SK-N-MC (cell line): ENCODE results near the gene SLC6A1.

Source experiments
- DNase-seq: peaks from one replicate; pipeline ENCODE4 v3.0.0-alpha.2; 2011; ENCODE audit warnings: low read depth, low spot score
- H3K27ac ChIP-seq: fragments of 200-600 bp; sonication (generic); 2 replicates; pipeline ENCODE4 v1.5.1; 2016; ENCODE audit warnings: mixed run types
- H3K36me3 ChIP-seq: fragments of 200-600 bp; sonication (generic); 2 replicates; pipeline ENCODE4 v1.6.1; 2017; ENCODE audit warnings: antibody characterized with exemption, low read length, mixed read lengths; ENCODE audit not compliant: insufficient read depth
- H3K4me3 ChIP-seq: fragments of 200-600 bp; sonication (generic); 2 replicates; pipeline ENCODE4 v1.5.1; 2016
- H3K9ac ChIP-seq: fragments of 200-600 bp; sonication (generic); 2 replicates; pipeline ENCODE4 v1.8.0; 2017; ENCODE audit warnings: mixed run types, mixed read lengths; ENCODE audit not compliant: insufficient read length
- H3K9me3 ChIP-seq: fragments of 200-600 bp; sonication (generic); 2 replicates; pipeline ENCODE4 v1.6.1; 2017; ENCODE audit warnings: low read depth, mild to moderate bottlenecking, antibody characterized with exemption, low read length, moderate library complexity, mixed read lengths
- EZH2 ChIP-seq: fragments of 200-600 bp; sonication (generic); IDR thresholded peaks from one replicate; pipeline ENCODE4 v1.6.1; 2017; ENCODE audit warnings: antibody characterized with exemption
- FOXP2 ChIP-seq: optimal IDR thresholded peaks from 2 replicates; pipeline ENCODE3; 2011; ENCODE audit warnings: mild to moderate bottlenecking, moderate library complexity; ENCODE audit not compliant: insufficient read depth; ENCODE audit errors: extremely low read length, control extremely low read depth
- POLR2AphosphoS5 ChIP-seq: IDR thresholded peaks from 2 replicates; pipeline ENCODE4 v1.6.1; 2012; ENCODE audit warnings: mild to moderate bottlenecking, low read depth, low read length, borderline replicate concordance

The SLC6A1 gene

DNA sequence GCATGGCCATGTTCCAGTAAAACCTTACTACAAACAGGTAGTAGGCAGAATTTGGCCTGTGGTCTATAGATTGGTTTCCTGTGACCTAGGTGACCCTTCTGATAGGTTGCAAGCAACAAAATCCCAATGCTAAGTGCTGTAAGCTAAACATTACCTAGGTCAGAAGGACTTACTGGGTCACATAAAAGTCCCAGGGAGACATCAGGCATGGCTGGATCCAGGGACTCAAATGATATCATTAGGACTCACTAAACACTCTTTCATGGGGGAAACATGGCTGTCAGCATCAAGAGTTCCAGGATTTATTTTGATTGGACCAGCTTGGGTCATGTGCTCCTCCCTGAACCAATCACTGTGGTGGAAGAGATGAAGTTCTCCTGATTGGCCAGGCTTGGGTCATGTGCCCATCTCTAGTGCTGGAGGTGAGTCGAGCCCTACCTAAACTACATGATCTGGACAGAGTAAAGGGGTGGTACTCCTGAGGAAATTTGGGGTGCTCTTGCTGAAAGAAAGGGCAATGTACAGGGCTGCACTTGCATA lies 16.8 kb upstream of the SLC6A1 start:
- no peak for DNase-seq
- TF ChIP-seq FOXP2 (no peak), POLR2AphosphoS5 (no peak), EZH2 (no peak)
- Histone ChIP-seq H3K36me3 (no peaks in the 10 kb centered on the region), H3K9me3 (no peaks in the 10 kb centered on the region), H3K9ac (no peak overlapping the region), H3K27ac (no peak overlapping the region), H3K4me3 (no peak overlapping the region)

- Histone ChIP-seq H3K36me3 (no peaks in the 10 kb centered on the region), H3K9ac (no peak overlapping the region), H3K4me3 (no peak overlapping the region), H3K9me3 (no peaks in the 10 kb centered on the region), H3K27ac (no peak overlapping the region)
- DNase-seq = no peak
- no peak for TF ChIP-seq FOXP2
These were observed 15.8 kb upstream of the SLC6A1 start for GRCh38 chr3:10976770-10977169.

DNA sequence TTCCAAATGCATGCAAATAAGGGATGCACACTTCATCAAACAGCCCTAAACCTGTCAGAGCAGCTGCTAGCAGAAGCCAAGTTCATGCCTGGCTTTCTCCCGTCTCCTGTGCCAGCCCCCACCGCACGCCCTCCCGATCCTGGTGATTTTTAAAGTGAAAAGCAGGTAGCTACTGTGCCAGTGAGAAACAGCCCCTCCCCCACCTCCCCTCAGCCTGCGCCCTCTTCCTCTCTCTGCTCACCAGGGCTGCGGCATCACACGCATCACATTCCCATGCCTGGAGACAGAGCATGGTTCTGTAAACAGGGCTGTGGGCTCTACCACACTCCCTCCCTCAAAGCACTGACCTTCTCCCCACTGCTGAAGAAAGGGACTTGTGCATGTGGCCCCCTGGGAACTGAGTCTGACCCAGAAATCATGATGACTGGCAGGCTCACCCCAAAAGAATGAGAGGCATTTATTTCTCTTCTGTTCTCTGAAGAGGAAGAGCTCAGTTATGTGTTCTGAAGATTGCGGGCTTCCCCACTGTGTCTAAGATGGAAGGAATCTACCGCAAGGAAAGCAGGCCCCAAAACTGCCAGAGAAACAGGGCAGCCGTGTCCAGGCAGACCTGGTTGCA lies 14.5 kb upstream of the SLC6A1 start:
- Histone ChIP-seq H3K9ac (no peak overlapping the region), H3K9me3 (no peaks in the 10 kb centered on the region), H3K4me3 (no peak overlapping the region), H3K27ac (no peak overlapping the region), H3K36me3 (no peaks in the 10 kb centered on the region)
- no peak for DNase-seq
- TF ChIP-seq FOXP2 = no peak
- no peak for TF ChIP-seq POLR2AphosphoS5
- no peak for TF ChIP-seq EZH2

- H3K4me3 ChIP-seq = no peak overlapping the region
- TF ChIP-seq FOXP2 (no peak), EZH2 (no peak), POLR2AphosphoS5 (no peak)
- no peak for DNase-seq
- H3K36me3 ChIP-seq = no peaks in the 10 kb centered on the region
- H3K9me3 ChIP-seq = no peaks in the 10 kb centered on the region
- no peak overlapping the region for H3K27ac ChIP-seq
- H3K9ac ChIP-seq = no peak overlapping the region
These were observed 13.6 kb upstream of the SLC6A1 start for GRCh38 chr3:10978956-10979355.

- Histone ChIP-seq H3K9ac (no peak overlapping the region), H3K9me3 (no peaks in the 10 kb centered on the region), H3K4me3 (no peak overlapping the region), H3K27ac (no peak overlapping the region), H3K36me3 (no peaks in the 10 kb centered on the region)
- TF ChIP-seq EZH2 (no peak), FOXP2 (no peak), POLR2AphosphoS5 (no peak)
- DNase-seq = no peak
These were observed 12.2 kb upstream of the SLC6A1 start for GRCh38 chr3:10980312-10980711.

DNA sequence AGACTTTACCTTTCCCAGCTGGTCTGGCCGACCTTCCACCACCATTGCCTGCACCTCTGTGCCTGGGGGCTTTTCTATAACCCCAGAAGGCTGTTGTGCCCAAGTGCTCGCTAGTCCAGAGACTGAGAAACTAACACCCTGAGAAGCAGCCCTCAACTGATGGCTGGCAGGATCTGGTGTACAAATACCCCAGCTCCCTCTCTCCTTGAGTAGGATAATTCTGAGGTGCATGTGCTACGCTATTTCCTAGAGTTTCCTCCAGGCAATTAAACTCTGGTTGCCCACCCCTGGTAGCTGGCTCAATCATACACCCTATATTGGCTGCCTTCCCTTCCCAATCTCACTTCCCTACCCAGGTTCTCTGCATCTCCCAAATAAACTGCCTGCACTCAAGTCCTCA lies 11.5 kb upstream of the SLC6A1 start:
- no peak overlapping the region for H3K9ac ChIP-seq
- no peak for TF ChIP-seq FOXP2
- TF ChIP-seq EZH2 = no peak
- TF ChIP-seq POLR2AphosphoS5 = no peak
- no peak overlapping the region for H3K27ac ChIP-seq
- H3K36me3 ChIP-seq = no peaks in the 10 kb centered on the region
- H3K9me3 ChIP-seq = no peaks in the 10 kb centered on the region
- no peak overlapping the region for H3K4me3 ChIP-seq
- no peak for DNase-seq

GRCh38 chr3:10981961-10982360 lies 10.6 kb upstream of the SLC6A1 start:
- Histone ChIP-seq H3K9me3 (no peaks in the 10 kb centered on the region), H3K9ac (no peak overlapping the region), H3K36me3 (no peaks in the 10 kb centered on the region), H3K4me3 (no peak overlapping the region), H3K27ac (no peak overlapping the region)
- TF ChIP-seq EZH2 (no peak), POLR2AphosphoS5 (no peak), FOXP2 (no peak)
- DNase-seq = no peak

DNA sequence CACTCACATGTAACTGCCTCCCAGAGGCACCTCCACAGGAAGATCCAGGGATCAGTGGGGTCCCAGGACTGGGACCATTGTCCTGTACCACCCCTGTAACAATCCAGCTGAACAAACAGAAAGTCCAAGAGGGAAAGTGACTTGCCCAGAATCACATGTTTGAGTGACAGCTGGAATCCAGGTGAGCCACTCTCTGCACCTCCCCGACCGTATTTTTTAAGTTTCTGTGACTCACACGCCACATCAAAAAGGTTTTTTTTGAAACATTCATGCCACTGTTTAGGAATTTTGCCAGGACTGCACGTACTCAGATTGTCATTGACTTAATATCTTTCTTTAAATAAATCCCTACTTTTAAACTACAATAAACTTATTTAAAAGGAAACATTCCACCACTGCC lies 9.8 kb upstream of the SLC6A1 start:
- TF ChIP-seq POLR2AphosphoS5 = no peak
- TF ChIP-seq EZH2 = no peak
- TF ChIP-seq FOXP2 = no peak
- no peak overlapping the region for H3K9ac ChIP-seq
- H3K9me3 ChIP-seq = no peaks in the 10 kb centered on the region
- no peak overlapping the region for H3K4me3 ChIP-seq
- no peaks in the 10 kb centered on the region for H3K36me3 ChIP-seq
- no peak for DNase-seq
- H3K27ac ChIP-seq = no peak overlapping the region
